HEK293 (cell line): ENCODE measurements around the gene MARVELD1.

Experiments used
- CTCF ChIP-seq: fragments of 450-650 bp; formaldehyde crosslinking; IDR thresholded peaks from 2 replicates; pipeline ENCODE4 v1.5.1; 2016; ENCODE audit warnings: missing biosample characterization, missing genetic modification characterization
- HOXA7 ChIP-seq: sonication (generic); formaldehyde crosslinking; IDR thresholded peaks from 2 replicates; pipeline ENCODE4 v1.8.1; 2022; ENCODE audit warnings: missing genetic modification reagents, borderline replicate concordance
- ZBTB1 ChIP-seq: fragments of 450-650 bp; formaldehyde crosslinking; IDR thresholded peaks from 2 replicates; pipeline ENCODE4 v1.5.1; 2016; ENCODE audit warnings: missing biosample characterization, missing genetic modification characterization
- ZFP37 ChIP-seq: fragments of 450-650 bp; formaldehyde crosslinking; IDR thresholded peaks from 2 replicates; pipeline ENCODE4 v1.5.1; 2016; ENCODE audit warnings: missing biosample characterization, missing genetic modification characterization
- ZNF140 ChIP-seq: fragments of 450-650 bp; formaldehyde crosslinking; IDR thresholded peaks from 2 replicates; pipeline ENCODE4 v1.5.1; 2016; ENCODE audit warnings: missing biosample characterization, missing genetic modification characterization
- ZNF175 ChIP-seq: fragments of 450-650 bp; formaldehyde crosslinking; IDR thresholded peaks from 2 replicates; pipeline ENCODE4 v1.5.1; 2016; ENCODE audit warnings: missing biosample characterization, missing genetic modification characterization
- ZNF423 ChIP-seq: fragments of 450-650 bp; formaldehyde crosslinking; IDR thresholded peaks from 2 replicates; pipeline ENCODE4 v1.5.1; 2016; ENCODE audit warnings: missing biosample characterization, missing genetic modification characterization
- ZNF510 ChIP-seq: fragments of 450-650 bp; formaldehyde crosslinking; IDR thresholded peaks from 2 replicates; pipeline ENCODE4 v1.5.1; 2018; ENCODE audit warnings: mild to moderate bottlenecking, missing genetic modification characterization, missing biosample characterization; ENCODE audit not compliant: insufficient replicate concordance
- ZNF558 ChIP-seq: fragments of 450-650 bp; formaldehyde crosslinking; IDR thresholded peaks from 2 replicates; pipeline ENCODE4 v1.5.1; 2016; ENCODE audit warnings: missing biosample characterization, missing genetic modification characterization
- ZNF645 ChIP-seq: fragments of 450-650 bp; formaldehyde crosslinking; IDR thresholded peaks from 2 replicates; pipeline ENCODE4; 2016; ENCODE audit warnings: missing biosample characterization, missing genetic modification characterization
- ZNF776 ChIP-seq: fragments of 450-650 bp; formaldehyde crosslinking; IDR thresholded peaks from 2 replicates; pipeline ENCODE4 v1.5.0; 2017; ENCODE audit warnings: missing biosample characterization, missing genetic modification characterization, borderline replicate concordance

- TF ChIP-seq ZBTB1 (tag by site-specific recombination) (no peak), ZNF645 (tag by site-specific recombination) (no peak), ZNF175 (tag by site-specific recombination) (no peak), ZNF423 (tag by site-specific recombination) (no peak), ZNF558 (tag by site-specific recombination) (no peak), ZNF776 (tag by site-specific recombination) (no peak), CTCF (tag by site-specific recombination) (no peak), ZNF510 (no peak), ZNF140 (no peak), HOXA7 (no peak), ZFP37 (no peak)
Measured at GRCh38 chr10:97733256-97733655, 19.7 kb downstream of the MARVELD1 start.
